ENCODE results near the gene STOML1.
"Not testable (repeated sequence)": the region's sequence is repeated elsewhere in the genome, so short reads cannot be mapped to it uniquely, and the experiment has no call there.

STOML1 gene

GRCh38 chr15:73960472-73961070 is 31.5 kb downstream of the STOML1 start:
- not testable (repeated sequence) for DNase-seq (ENCODE audit: low read depth)

DNA sequence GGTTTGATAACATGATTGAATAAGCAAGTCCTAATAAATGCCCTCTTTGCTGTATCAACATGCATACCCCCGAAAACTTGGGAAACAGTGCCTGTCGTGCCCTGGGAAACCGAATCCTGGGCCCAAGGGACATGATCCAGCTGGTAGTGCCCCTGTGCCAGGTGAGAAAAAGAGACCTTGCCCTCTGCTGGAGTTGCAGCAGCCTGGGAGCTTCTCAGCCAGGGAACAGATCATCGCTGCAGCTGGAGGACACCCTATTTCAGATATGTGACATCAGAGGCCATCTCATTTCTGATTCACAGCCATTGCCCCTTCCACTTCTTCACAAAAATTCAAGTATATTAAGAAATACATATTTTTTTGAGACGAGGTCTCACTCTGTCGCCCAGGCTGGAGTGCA is 32.3 kb downstream of the STOML1 start:
- no peak for DNase-seq (ENCODE audit: low read depth)

GRCh38 chr15:73959012-73959581 is 33.0 kb downstream of the STOML1 start:
- no peak for DNase-seq (ENCODE audit: low read depth)

- no peak for DNase-seq (ENCODE audit: low read depth)
These were observed 34.3 kb downstream of the STOML1 start for GRCh38 chr15:73957785-73958184.

DNA sequence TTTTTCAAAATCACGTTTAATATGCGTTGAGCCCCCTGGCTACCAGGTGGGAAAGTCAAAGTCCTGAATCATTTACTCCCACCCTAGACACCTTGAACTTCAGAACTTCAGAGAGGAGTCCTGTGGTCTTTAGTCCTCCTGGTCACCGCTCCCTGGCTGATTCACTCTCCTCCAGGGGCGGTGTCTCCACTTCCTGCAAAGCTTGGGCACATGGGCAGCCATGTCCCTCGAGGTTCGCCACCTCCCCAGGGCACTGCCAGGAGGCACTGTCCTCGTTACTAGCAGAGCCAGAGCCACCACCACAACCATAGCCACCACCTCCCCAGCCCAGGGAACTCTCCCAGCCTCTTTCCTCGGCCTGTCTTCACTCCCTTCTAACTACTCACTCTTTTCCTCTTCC is 34.8 kb downstream of the STOML1 start:
- no peak for DNase-seq (ENCODE audit: low read depth)

DNA sequence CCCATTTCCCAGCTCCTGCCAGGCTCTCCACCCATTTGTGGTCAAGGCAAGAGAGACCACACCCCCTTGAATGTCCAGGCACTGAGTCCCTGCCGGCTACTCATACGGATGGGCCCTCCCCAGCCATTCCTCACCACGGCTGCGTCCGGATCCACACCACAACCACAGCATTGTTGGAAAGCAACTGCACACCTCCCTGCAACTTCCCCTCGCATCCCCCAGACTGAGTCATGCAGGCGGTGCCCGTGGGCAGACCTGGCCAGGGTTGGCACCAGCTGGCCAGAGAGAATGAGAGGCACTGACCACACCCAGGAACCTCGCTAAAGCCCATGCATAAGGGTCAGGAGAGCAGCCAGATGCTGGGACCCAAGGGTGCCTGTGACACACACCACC is 35.4 kb downstream of the STOML1 start:
- DNase-seq (ENCODE audit: low read depth): no peak

DNA sequence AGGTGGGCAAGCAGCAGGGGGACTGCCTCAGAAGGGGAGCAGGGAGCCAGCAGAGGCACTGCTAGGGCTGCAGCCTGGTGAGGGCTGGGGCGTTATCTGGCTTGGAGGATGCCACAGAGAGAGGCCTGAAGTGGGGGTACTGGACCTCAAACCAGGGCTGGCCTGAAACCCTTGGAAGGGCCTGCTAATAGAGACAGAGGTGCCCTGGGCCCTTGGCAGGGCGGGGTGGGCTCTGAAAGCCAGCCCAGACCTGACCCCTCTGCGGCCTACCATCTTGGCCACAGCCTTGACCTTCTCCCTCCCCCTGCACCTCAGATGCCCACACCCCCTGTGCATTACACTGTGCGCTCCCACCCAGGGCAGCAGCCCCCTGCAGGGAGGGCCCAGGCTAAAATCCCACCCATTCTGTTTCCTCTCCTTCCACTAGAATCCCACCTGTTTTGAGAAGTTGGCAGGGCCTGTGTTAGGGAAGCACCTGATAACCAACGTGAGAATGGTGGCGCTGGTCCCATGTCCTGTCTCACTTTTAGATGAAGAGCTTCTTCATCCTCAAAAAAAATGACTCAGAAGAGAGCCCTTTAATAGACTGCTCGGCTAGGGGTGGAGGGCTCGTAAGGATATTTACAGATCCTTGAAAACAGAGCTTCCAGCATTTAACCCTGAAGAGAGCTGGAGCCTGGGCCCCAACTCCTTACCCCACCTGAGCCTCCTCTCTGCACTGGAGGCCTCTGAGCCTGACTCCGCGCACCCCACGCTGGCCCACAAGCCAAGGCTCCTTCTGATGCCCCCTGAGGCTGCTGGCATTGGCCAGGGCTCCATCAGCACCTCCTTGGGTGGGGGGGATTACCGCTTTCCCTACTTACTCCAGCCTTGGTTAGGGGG is 36.0 kb downstream of the STOML1 start:
- DNase-seq (ENCODE audit: low read depth): no peak

DNA sequence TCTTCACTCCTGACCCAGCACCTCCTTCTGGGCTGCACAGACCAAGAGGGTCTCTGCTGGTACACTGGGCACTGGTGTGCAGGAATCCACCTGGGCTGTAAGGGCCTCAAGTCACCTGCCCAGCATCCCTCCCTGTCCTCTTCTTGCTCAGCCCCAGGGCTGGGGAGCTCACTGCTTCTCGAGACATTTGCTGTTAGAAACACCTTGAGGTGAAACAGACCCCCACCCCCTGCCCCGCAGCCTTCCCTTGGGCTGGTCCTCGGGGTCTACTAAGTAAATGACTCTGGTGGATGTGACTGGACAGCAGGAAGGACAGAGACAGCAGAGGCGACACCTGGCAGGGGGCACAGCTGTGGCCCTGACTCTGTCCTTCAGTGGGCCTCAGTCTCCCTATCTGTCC is 36.8 kb downstream of the STOML1 start:
- DNase-seq (ENCODE audit: low read depth): no peak

DNA sequence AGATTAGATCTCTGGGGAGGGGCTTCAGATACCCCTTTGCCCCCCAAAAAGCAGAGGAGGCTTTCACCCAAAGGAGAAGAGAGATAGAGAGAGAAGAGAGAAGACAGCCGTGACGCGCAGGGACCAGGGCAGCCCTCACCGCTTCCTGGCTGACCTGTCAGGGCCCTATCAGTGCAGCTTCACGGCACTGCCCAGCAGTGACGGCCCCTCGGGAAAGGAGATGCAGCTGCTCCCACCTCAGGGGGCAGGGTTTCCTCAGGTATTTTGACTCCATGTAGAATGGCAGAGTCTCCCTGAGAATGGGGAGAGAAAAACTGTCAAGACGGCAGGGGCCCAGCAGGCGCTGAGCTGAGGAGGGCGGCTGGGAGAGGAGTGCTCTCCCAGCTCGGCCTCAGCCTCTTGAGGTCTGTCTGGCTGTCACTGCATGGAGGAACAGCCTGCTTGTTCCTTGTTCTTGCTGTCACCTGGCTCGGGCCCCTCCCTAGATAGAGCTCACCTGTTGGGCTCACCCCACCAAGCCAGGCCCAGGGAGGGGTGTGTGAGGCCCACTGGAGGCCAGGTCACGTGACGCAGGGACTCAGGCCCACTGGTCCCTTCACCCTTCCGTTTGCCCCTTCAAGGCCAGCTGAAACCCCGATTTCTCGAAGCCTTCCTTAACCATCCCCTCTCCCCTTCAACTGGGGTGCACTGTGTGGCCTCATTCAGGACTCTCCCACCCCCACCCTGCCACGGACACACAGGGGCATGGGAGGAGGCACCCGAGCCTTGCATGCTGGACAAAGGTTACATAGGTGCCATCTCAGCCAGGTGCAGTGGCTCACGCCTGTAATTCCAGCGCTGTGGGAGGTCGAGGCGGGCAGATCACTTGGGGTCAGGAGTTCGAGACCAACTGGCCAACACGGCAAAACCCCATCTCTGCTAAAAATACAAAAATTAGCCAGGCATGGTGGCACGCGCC is 37.6 kb downstream of the STOML1 start:
- DNase-seq (ENCODE audit: low read depth): no peak

- no peak for DNase-seq (ENCODE audit: low read depth)
These were observed 39.0 kb downstream of the STOML1 start for GRCh38 chr15:73952913-73953750.

GRCh38 chr15:73952171-73952912 is 39.8 kb downstream of the STOML1 start:
- DNase-seq (ENCODE audit: low read depth): no peak

DNA sequence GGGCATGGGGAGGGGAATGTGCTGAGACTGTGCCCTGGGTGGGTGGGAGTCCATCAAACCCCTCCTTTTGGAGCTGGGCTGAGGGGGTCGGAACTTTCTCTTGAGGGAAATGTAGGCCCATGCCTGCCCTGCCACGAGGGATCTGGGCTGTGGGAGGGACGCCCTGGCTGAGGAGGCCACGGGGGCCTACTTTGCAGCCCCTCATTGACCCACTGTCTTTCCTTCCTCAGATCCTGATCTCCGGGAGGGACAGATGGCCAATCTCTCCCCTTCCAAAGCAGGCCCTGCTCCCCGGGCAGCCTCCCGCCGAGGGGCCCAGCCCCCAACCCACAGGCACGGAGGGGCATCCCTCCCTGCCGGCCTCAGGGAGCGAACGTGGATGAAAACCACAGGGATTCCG is 40.5 kb downstream of the STOML1 start:
- DNase-seq (ENCODE audit: low read depth): no peak

- DNase-seq (ENCODE audit: low read depth): peak; percentile 58
These were observed 41.1 kb downstream of the STOML1 start for GRCh38 chr15:73950831-73951561.

GRCh38 chr15:73950479-73950830 is 41.6 kb downstream of the STOML1 start:
- no peak for DNase-seq (ENCODE audit: low read depth)

DNA sequence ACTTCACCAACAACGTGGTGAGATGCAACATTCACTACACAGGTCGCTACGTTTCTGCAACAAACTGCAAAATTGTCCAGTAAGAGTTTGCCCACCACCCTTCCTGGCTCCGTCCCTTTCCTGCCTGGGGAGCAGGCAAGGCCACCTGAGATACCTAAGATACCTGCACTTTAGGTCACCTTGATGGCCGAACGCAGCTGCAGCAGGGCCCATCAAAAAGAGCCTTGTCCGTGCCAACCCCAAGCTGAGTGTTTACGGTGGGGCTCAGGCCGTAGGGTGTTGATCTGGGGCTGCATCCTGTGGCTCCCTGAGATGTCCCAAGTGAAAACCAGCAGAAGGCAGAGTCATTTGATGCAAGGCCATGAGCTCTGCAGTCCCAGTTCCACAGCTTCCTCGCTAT is 42.6 kb downstream of the STOML1 start:
- DNase-seq (ENCODE audit: low read depth): no peak

DNA sequence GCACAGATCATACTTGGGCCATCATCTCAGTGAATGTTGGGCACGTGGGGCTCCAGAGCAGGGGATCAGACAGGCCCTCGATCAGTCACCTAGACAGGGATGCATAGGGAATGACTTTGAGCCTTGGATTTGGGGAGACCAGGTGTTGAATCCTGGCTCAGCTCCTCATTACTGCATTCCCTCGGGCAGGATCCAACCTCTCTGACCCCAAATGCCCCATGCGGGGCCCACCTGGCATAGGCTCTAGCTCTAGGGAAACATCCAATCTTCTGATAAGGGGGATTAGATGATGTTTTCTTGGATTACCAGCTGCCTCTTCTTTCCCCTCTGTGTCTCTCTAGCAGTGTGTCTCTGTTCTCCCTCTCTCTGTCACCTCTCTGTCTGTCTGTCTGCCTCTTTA is 43.1 kb downstream of the STOML1 start:
- DNase-seq (ENCODE audit: low read depth): no peak

DNA sequence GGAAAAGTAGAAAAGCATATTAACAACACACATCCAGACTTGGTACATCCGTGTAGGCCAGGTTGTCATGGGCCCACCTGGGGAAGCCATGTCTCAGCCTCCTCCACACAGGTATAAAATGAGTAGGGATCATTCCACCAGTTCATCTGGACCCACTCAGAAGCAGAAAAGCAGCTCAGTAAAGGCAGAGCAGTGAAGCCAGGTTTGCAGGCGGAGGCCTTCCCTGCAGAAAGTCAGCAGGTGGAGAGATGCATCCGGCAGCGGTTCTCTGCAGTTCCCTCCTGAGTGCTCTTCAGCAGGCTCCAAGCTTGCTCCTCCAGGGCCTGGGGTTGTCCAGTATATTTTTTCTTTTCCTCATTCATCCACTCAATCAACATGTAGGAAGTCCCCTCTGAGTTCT is 43.7 kb downstream of the STOML1 start:
- no peak for DNase-seq (ENCODE audit: low read depth)

GRCh38 chr15:73947651-73948050 is 44.4 kb downstream of the STOML1 start:
- DNase-seq (ENCODE audit: low read depth): no peak

DNA sequence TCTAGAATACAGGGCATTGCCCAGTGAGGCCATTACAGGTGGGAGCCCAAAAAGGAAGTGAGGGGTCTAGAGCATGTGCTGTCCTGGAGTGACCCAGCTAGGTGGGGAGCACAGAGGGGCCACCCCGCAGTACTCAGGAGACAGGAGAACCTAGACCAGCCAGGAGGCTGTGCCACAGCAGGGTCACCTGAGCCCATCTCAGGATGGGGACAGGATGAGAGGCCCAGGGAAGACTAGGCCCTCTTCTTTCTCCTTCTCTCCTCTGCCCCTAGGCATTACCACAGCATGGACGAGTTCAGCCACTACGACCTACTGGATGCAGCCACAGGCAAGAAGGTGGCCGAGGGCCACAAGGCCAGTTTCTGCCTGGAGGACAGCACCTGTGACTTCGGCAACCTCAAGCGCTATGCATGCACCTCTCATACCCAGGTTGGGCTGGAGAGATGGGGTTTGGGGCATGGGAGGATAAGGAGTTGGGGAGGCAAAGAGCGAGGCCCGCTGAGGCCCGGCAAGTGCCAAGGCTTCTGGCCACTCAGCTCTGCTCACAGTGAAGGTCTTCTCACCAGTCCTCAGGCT is 45.2 kb downstream of the STOML1 start:
- DNase-seq (ENCODE audit: low read depth): no peak

Data from stimulated activated CD8-positive, alpha-beta memory T cell treated with anti-CD3 and anti-CD28 coated beads, Interleukin-4, amount 100 ng/mL, for 24 hours (primary cell).